Uterus (tissue), 2 donors: ENCODE data around the gene SMIM44.

Experiments
- POLR2A ChIP-seq, 2 donors: fragments of 450-650 bp; IDR thresholded peaks; one replicate each; pipeline ENCODE4 v1.6.1; 2016; ENCODE audit warnings: antibody characterized with exemption in 2 of 2, mild to moderate bottlenecking in 1 of 2, moderate library complexity in 1 of 2
- TF ChIP-seq, protein P1 (sequence below), 4 experiments: fragments of 200-600 bp in 2 of 4; fragments of 450-650 bp in 2 of 4; sonication (generic) in 2 of 4; IDR thresholded peaks; one replicate each; pipeline ENCODE4 v1.5.1; 2016 to 2019; ENCODE audit warnings: antibody characterized with exemption in 4 of 4, mild to moderate bottlenecking in 2 of 4, moderate library complexity in 1 of 4

DNA sequence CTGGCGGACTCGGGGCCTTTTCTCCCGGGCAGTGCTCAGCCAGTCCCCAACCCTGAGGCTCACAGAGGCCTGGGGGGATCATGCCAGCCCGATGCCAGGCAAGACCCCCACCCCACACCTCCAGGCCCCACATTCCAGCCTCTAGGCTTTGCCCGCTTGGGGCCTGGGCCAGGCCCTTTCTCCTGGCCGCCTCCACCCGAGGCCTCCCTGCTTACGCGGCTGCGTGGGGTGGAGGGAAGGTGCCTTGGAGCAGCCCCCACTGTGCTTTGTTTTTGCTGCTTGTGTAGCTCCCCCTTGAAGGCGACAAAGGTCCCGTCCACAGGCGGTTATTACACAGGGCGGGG lies 41.3 kb downstream of the SMIM44 start:
- TF ChIP-seq, protein P1, sequence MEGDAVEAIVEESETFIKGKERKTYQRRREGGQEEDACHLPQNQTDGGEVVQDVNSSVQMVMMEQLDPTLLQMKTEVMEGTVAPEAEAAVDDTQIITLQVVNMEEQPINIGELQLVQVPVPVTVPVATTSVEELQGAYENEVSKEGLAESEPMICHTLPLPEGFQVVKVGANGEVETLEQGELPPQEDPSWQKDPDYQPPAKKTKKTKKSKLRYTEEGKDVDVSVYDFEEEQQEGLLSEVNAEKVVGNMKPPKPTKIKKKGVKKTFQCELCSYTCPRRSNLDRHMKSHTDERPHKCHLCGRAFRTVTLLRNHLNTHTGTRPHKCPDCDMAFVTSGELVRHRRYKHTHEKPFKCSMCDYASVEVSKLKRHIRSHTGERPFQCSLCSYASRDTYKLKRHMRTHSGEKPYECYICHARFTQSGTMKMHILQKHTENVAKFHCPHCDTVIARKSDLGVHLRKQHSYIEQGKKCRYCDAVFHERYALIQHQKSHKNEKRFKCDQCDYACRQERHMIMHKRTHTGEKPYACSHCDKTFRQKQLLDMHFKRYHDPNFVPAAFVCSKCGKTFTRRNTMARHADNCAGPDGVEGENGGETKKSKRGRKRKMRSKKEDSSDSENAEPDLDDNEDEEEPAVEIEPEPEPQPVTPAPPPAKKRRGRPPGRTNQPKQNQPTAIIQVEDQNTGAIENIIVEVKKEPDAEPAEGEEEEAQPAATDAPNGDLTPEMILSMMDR (IDR thresholded peaks at IDR 0.05): no peak
- TF ChIP-seq POLR2A (IDR thresholded peaks at IDR 0.05): no peak
